22Rv1 (cell line): ENCODE data around the gene CNIH3.

Experiments used
- ZFX ChIP-seq: fragments of 450-650 bp; IDR thresholded peaks from 2 replicates; pipeline ENCODE4 v1.6.1; 2017; ENCODE audit warnings: antibody characterized with exemption, borderline replicate concordance
- TF ChIP-seq, protein P1 (sequence below): fragments of 450-650 bp; IDR thresholded peaks from 2 replicates; pipeline ENCODE4 v1.5.1; 2017; ENCODE audit warnings: mild to moderate bottlenecking

DNA sequence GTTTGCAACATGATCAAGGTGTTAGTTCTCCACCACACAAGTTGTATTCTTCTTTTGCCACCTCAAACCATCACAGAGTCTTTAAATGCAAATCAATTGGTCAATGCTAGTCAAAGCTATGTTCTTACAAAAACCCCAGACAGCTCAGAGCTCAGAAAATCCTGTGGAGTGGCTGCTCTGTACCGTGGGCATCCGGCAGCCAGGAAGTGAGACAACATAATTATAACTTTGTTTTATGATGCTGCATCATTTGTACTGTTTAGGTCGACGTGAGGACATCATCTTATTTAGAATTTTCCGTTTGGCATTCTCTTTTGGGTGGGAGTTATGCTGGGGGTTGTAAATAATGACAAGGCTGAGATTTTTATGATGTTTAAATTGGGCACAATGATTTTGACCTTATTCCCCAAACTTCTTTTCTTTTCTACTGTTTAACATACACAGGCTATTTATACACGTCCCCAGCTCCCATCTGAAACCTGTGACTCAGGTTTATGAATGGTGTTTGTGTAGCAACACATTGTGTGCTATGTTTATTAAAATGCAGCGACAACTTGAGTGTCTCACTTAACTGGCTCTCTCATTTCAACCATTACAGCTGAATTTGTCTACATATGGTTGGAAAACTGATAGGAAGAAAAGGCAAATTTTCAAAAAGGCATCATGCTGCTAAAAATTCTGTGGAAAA is 124.0 kb downstream of the CNIH3 start:
- TF ChIP-seq, protein P1, sequence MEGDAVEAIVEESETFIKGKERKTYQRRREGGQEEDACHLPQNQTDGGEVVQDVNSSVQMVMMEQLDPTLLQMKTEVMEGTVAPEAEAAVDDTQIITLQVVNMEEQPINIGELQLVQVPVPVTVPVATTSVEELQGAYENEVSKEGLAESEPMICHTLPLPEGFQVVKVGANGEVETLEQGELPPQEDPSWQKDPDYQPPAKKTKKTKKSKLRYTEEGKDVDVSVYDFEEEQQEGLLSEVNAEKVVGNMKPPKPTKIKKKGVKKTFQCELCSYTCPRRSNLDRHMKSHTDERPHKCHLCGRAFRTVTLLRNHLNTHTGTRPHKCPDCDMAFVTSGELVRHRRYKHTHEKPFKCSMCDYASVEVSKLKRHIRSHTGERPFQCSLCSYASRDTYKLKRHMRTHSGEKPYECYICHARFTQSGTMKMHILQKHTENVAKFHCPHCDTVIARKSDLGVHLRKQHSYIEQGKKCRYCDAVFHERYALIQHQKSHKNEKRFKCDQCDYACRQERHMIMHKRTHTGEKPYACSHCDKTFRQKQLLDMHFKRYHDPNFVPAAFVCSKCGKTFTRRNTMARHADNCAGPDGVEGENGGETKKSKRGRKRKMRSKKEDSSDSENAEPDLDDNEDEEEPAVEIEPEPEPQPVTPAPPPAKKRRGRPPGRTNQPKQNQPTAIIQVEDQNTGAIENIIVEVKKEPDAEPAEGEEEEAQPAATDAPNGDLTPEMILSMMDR: no peak
- no peak for TF ChIP-seq ZFX
